Subcutaneous adipose tissue (tissue), 4 donors: ENCODE data around the gene CDH15. TPM values are rescaled to one million over a fixed set of nuclear protein-coding genes. Genes with fewer than 3 reads are reported as not detected.

ENCODE experiments used
- CTCF ChIP-seq: fragments of 450-650 bp; IDR thresholded peaks from one replicate; pipeline ENCODE4 v1.5.1; 2016; ENCODE audit warnings: low read depth, mild to moderate bottlenecking, control low read depth, antibody characterized with exemption, moderate library complexity
- total RNA-seq, 4 donors: library from RNA; depleted of rRNA; stranded (reverse); fragments of >200 nt; gene quantifications; one replicate each; pipeline ENCODE4 v1.1.0, GENCODE V29; 2016

The CDH15 gene
- total RNA-seq, 4 donors from 2014 or later = not detected

GRCh38 chr16:89197033-89197632, 25.6 kb downstream of the CDH15 start:
- TF ChIP-seq CTCF = no peak

GRCh38 chr16:89197633-89198416, 26.3 kb downstream of the CDH15 start:
- no peak for TF ChIP-seq CTCF

- TF ChIP-seq CTCF = no peak
These were observed 27.1 kb downstream of the CDH15 start for GRCh38 chr16:89198417-89199240.

GRCh38 chr16:89199241-89200123, 27.9 kb downstream of the CDH15 start:
- TF ChIP-seq CTCF = no peak

GRCh38 chr16:89200124-89200849, 28.7 kb downstream of the CDH15 start, which contains the start of gene SLC22A31:
Gene SLC22A31 (minus strand): TSS chr16:89200537. CDS start chr16:89200501, 36 bp downstream.
- no peak for TF ChIP-seq CTCF

GRCh38 chr16:89200850-89201411, 29.4 kb downstream of the CDH15 start:
- no peak for TF ChIP-seq CTCF
